ENCODE measurements around the gene ELFN1. TPM values are rescaled to one million over a fixed set of nuclear protein-coding genes. Genes with fewer than 3 reads are reported as not detected.

ELFN1 gene
- polyA plus RNA-seq, 1 of the 3 experiments (the other 2 are of a cell fraction): 0.05 TPM

GRCh38 chr7:1738956-1739355 is 68.9 kb downstream of the ELFN1 start:
- Histone ChIP-seq H3F3A (replicated peaks; ENCODE audit: insufficient read depth) (no peaks in the 10 kb centered on the region), H2AFZ (ENCODE audit: low read depth) (no peak overlapping the region), H3K9me3 (no peaks in the 10 kb centered on the region), H3K36me3 (replicated peaks in 1 of 2; ENCODE audit: control insufficient read depth in 1 of 2, insufficient read depth in 2 of 2, low read length in 1 of 2) (no peaks in the 10 kb centered on the region), H3K9ac (no peak overlapping the region), H3K9me2 (no peaks in the 10 kb centered on the region), H3K4me1 (ENCODE audit: control insufficient read depth in 1 of 2, insufficient read depth in 2 of 2, low read depth in 1 of 2, low read length in 1 of 2) (peaks cover 0 to 35% of the 10 kb centered on the region in 2 experiments; a peak in 1 of 4 replicates), H3K4me3 (ENCODE audit: low read depth in 2 of 2, low read length in 1 of 2) (no peak overlapping the region), H3K4me2 (no peak overlapping the region), H3K79me2 (ENCODE audit: insufficient read depth) (no peaks in the 10 kb centered on the region), H4K20me1 (ENCODE audit: insufficient read depth) (no peaks in the 10 kb centered on the region), H3K27ac (ENCODE audit: low read depth in 2 of 2, low read length in 1 of 2) (no peak overlapping the region), H3K27me3 (ENCODE audit: insufficient read depth) (peaks cover 31% of the 10 kb centered on the region)
- TF ChIP-seq SMC3 (IDR thresholded peaks at IDR 0.05; ENCODE audit: low read depth, low read length) (no peak), MXI1 (IDR thresholded peaks at IDR 0.05; ENCODE audit: low read depth, low read length) (no peak), USF1 (IDR thresholded peaks at IDR 0.05; ENCODE audit: borderline replicate concordance, low read depth) (no peak), GATA2 (CRISPR knock-in tag; IDR thresholded peaks at IDR 0.05) (no peak), SIN3A (IDR thresholded peaks at IDR 0.05; ENCODE audit: borderline replicate concordance, low read depth, low read length) (no peak), ELF1 (IDR thresholded peaks at IDR 0.05) (no peak), REST (IDR thresholded peaks at IDR 0.05; ENCODE audit: low read depth, low read length) (no peak), RXRA (IDR thresholded peaks at IDR 0.05; ENCODE audit: borderline replicate concordance, low read depth) (no peak), TCF12 (IDR thresholded peaks at IDR 0.05) (no peak), JUND (IDR thresholded peaks at IDR 0.05) (no peak), IRF3 (IDR thresholded peaks at IDR 0.05; ENCODE audit: low read depth, low read length) (no peak), PBX3 (IDR thresholded peaks at IDR 0.05) (no peak), CHD2 (IDR thresholded peaks at IDR 0.05; ENCODE audit: low read length, partially characterized antibody) (no peak), MEF2A (IDR thresholded peaks at IDR 0.05; ENCODE audit: borderline replicate concordance, low read depth) (no peak), USF2 (IDR thresholded peaks at IDR 0.05; ENCODE audit: borderline replicate concordance, low read depth, low read length) (no peak), RCOR1 (IDR thresholded peaks at IDR 0.05; ENCODE audit: low read length) (no peak), TEAD4 (IDR thresholded peaks at IDR 0.05; ENCODE audit: borderline replicate concordance, insufficient read depth) (no peak)
- DNase-seq: no peak
- 78% methylated on average over 19 of the region's 19 CpGs for WGBS (ENCODE audit: low lambda C conversion rate)
- POLR2A ChIA-PET: no interaction called here
- CTCF ChIA-PET: interaction anchor here (0.9 to 1.1 kb wide), 2 partner anchors 19 to 40 kb away, joined by 3 read pairs; no protein-coding TSS in a partner anchor
